ENCODE measurements around the gene CYB561D1.
"Not testable (repeated sequence)": the region's sequence is repeated elsewhere in the genome, so short reads cannot be mapped to it uniquely, and the experiment has no call there.

Gene CYB561D1, protein sequence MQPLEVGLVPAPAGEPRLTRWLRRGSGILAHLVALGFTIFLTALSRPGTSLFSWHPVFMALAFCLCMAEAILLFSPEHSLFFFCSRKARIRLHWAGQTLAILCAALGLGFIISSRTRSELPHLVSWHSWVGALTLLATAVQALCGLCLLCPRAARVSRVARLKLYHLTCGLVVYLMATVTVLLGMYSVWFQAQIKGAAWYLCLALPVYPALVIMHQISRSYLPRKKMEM

DNA sequence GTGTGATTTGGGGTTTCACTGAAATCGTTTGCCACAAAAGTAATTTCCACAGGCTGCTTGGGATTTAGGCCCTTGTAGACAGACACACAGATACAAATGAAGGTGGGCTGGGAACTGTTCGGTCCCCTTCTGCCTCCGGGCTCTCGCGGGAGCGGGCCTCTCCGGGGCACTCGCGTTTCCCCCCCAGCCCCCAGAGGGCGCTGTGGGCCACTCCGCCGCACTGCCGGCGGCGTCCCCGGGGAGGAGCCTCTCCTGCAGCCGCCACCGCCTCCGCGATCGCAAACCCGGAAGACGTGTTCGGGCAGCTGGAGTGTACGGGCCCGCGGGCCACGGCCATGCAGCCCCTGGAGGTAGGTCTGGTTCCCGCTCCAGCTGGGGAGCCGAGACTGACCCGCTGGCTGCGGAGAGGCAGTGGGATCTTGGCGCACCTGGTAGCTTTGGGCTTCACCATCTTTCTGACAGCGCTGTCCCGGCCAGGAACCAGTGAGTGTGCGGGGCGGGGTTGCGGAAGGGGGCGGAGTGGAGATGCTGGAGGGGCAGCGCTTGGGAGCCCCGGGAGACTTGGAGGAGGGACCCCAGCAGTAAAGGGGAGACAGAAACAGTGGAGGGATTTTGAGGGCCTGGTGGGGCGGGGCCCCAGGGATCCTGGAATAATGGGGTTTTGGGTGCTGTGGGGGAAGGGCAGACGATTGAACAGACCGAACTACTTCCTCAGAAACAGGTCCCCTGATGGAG lies at the start of gene CYB561D1:
Gene CYB561D1 (plus strand): TSS at position 290 of the 735 bp plus-strand sequence. CDS start 46 bp downstream, at position 336.
- H3K4me3 ChIP-seq (ENCODE audit: low read length), result peak within 1 kb of the TSS; percentile 96
- peak; percentile 94 for DNase-seq (ENCODE audit: low read depth)
- peaks cover 20% of the 10 kb centered on the region for H3K4me1 ChIP-seq (ENCODE audit: control insufficient read depth, insufficient read depth, low read length)
- H3K9me3 ChIP-seq (ENCODE audit: control insufficient read depth, low read length), result no peaks in the 10 kb centered on the region
- peaks cover 57% of the 10 kb centered on the region for H3K36me3 ChIP-seq (ENCODE audit: control insufficient read depth, insufficient read depth, low read length, severe bottlenecking)
- H3K27me3 ChIP-seq (replicated peaks; ENCODE audit: control insufficient read depth, insufficient read depth, low read length), result no peaks in the 10 kb centered on the region
- H3K9ac ChIP-seq (ENCODE audit: low read length), result peak within 1 kb of the TSS; percentile 86

DNA sequence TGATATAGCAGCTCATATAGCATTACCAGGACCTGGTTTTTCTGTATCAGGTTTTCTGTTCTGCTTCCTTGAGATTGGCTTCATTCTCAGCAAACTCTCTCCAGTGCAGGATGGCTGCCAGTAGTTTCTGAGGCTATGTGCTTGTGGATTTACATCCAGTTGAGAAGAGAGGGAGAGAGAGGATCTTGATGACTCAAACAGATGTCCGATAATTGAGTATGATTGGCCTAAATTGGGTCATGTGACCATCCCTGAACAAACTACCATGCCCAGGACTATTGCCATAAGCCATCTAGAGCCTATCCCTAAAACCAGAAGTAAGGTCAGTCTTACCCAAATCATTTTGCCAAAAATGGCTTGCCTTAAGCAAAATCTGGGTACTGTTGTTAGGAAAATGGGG lies 49.5 kb upstream of the CYB561D1 start:
- H3K4me1 ChIP-seq (ENCODE audit: control insufficient read depth, insufficient read depth, low read length), result peaks cover 51% of the 10 kb centered on the region
- peak overlapping the region; percentile 36 for H3K4me3 ChIP-seq (ENCODE audit: low read length)
- H3K27me3 ChIP-seq (replicated peaks; ENCODE audit: control insufficient read depth, insufficient read depth, low read length), result no peaks in the 10 kb centered on the region
- no peaks in the 10 kb centered on the region for H3K36me3 ChIP-seq (ENCODE audit: control insufficient read depth, insufficient read depth, low read length, severe bottlenecking)
- no peak for DNase-seq (ENCODE audit: low read depth)
- no peaks in the 10 kb centered on the region for H3K9me3 ChIP-seq (ENCODE audit: control insufficient read depth, low read length)
- H3K9ac ChIP-seq (ENCODE audit: low read length), result peak overlapping the region; percentile 8

- not testable (repeated sequence) for H3K36me3 ChIP-seq (ENCODE audit: control insufficient read depth, insufficient read depth, low read length, severe bottlenecking); H3K4me3 ChIP-seq (ENCODE audit: low read length); H3K27me3 ChIP-seq (replicated peaks; ENCODE audit: control insufficient read depth, insufficient read depth, low read length); H3K9me3 ChIP-seq (ENCODE audit: control insufficient read depth, low read length)
- peak; percentile 22 for DNase-seq (ENCODE audit: low read depth)
- peaks cover 35% of the 10 kb centered on the region for H3K4me1 ChIP-seq (ENCODE audit: control insufficient read depth, insufficient read depth, low read length)
- H3K9ac ChIP-seq (ENCODE audit: low read length), result peak overlapping the region; percentile 58
These were observed 47.8 kb upstream of the CYB561D1 start for GRCh38 chr1:109445949-109446695.

- no peaks in the 10 kb centered on the region for H3K27me3 ChIP-seq (replicated peaks; ENCODE audit: control insufficient read depth, insufficient read depth, low read length)
These were observed 46.4 kb upstream of the CYB561D1 start for GRCh38 chr1:109447524-109447923.

DNA sequence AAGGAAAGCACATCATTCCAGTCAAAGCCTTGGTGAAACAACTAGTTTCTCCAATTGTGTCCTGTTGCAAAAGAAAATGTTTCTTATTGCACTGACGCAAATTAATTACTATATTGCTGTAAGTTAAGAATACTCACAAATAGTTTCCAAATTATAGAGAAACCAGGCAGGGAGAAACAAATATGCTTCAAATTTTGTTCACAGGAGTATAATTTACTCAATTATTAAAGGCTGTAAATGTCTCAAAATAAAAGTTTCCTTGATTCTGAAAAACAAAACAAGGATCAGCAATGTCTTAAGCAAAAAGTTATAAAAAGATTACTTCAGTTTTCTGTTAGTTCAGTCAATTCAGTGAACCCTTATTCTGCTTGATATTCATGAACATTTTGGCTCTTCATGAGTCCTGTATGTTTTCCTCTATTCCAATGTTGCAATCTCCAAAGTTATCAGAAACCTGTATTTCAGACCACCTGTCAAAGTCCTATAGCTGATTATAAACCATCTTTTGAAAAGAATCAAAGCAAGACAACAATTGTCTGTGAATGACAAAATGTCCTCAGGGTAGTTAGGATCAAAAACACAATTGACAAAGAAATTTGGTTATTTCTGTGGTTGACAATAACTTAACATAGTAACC lies 39.3 kb upstream of the CYB561D1 start:
- Histone ChIP-seq H3K36me3 (ENCODE audit: control insufficient read depth, insufficient read depth, low read length, severe bottlenecking) (no peaks in the 10 kb centered on the region), H3K9ac (ENCODE audit: low read length) (no peak overlapping the region), H3K4me3 (ENCODE audit: low read length) (no peak overlapping the region), H3K27me3 (replicated peaks; ENCODE audit: control insufficient read depth, insufficient read depth, low read length) (no peaks in the 10 kb centered on the region), H3K9me3 (ENCODE audit: control insufficient read depth, low read length) (peaks cover 15% of the 10 kb centered on the region), H3K4me1 (ENCODE audit: control insufficient read depth, insufficient read depth, low read length) (no peaks in the 10 kb centered on the region)
- DNase-seq (ENCODE audit: low read depth), result no peak

More at GRCh38 chr1:109447524-109447923, 46.4 kb upstream of the CYB561D1 start:
- H3K9me3 ChIP-seq (ENCODE audit: control insufficient read depth, low read length), result no peaks in the 10 kb centered on the region
- H3K9ac ChIP-seq (ENCODE audit: low read length), result no peak overlapping the region
- H3K4me3 ChIP-seq (ENCODE audit: low read length), result no peak overlapping the region
- DNase-seq (ENCODE audit: low read depth), result no peak
- peaks cover 21% of the 10 kb centered on the region for H3K4me1 ChIP-seq (ENCODE audit: control insufficient read depth, insufficient read depth, low read length)
- H3K36me3 ChIP-seq (ENCODE audit: control insufficient read depth, insufficient read depth, low read length, severe bottlenecking), result no peaks in the 10 kb centered on the region

DNA sequence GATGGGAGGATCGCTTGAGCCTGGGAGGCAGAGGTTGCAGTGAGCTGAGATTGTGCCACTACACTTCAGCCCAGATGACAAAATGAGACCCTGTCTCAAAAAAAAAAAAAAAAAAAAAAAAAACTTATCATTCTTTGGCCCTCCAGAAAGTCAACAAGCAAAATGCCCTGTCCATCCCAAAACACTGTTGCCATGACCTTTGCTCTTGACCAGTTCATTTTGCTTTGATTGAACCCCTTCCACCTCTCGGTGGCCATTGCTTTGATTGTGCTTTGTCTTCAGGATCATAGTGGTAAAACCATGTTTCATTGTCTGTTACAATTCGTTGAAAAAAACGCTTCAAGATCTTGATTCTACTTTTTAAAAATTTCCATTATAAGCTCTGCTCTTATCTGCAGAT lies 36.1 kb upstream of the CYB561D1 start:
- Histone ChIP-seq H3K36me3 (ENCODE audit: control insufficient read depth, insufficient read depth, low read length, severe bottlenecking) (no peaks in the 10 kb centered on the region), H3K9me3 (ENCODE audit: control insufficient read depth, low read length) (peaks cover 15% of the 10 kb centered on the region), H3K4me1 (ENCODE audit: control insufficient read depth, insufficient read depth, low read length) (no peaks in the 10 kb centered on the region), H3K9ac (ENCODE audit: low read length) (no peak overlapping the region), H3K27me3 (replicated peaks; ENCODE audit: control insufficient read depth, insufficient read depth, low read length) (no peaks in the 10 kb centered on the region), H3K4me3 (ENCODE audit: low read length) (no peak overlapping the region)
- DNase-seq (ENCODE audit: low read depth), result no peak

GRCh38 chr1:109466125-109466451 lies 27.8 kb upstream of the CYB561D1 start:
- Histone ChIP-seq H3K9ac (ENCODE audit: low read length) (peak overlapping the region; percentile 98), H3K36me3 (ENCODE audit: control insufficient read depth, insufficient read depth, low read length, severe bottlenecking) (peaks cover 6% of the 10 kb centered on the region), H3K27me3 (replicated peaks; ENCODE audit: control insufficient read depth, insufficient read depth, low read length) (no peaks in the 10 kb centered on the region), H3K4me3 (ENCODE audit: low read length) (peak overlapping the region; percentile 93), H3K4me1 (ENCODE audit: control insufficient read depth, insufficient read depth, low read length) (peaks cover 12% of the 10 kb centered on the region), H3K9me3 (ENCODE audit: control insufficient read depth, low read length) (no peaks in the 10 kb centered on the region)
- no peak for DNase-seq (ENCODE audit: low read depth)

GRCh38 chr1:109466452-109467300 lies 27.2 kb upstream of the CYB561D1 start, which contains the start of gene SYPL2:
Gene SYPL2, plus strand, starts transcription at chr1:109466546. Its CDS starts 298 bp downstream, at chr1:109466844.
- H3K4me3 ChIP-seq (ENCODE audit: low read length), result peak within 1 kb of the TSS; percentile 93
- DNase-seq (ENCODE audit: low read depth), result peak; percentile 61
- peaks cover 12% of the 10 kb centered on the region for H3K4me1 ChIP-seq (ENCODE audit: control insufficient read depth, insufficient read depth, low read length)
- H3K27me3 ChIP-seq (replicated peaks; ENCODE audit: control insufficient read depth, insufficient read depth, low read length), result no peaks in the 10 kb centered on the region
- H3K9me3 ChIP-seq (ENCODE audit: control insufficient read depth, low read length), result no peaks in the 10 kb centered on the region
- peak within 1 kb of the TSS; percentile 98 for H3K9ac ChIP-seq (ENCODE audit: low read length)
- peaks cover 6% of the 10 kb centered on the region for H3K36me3 ChIP-seq (ENCODE audit: control insufficient read depth, insufficient read depth, low read length, severe bottlenecking)

DNA sequence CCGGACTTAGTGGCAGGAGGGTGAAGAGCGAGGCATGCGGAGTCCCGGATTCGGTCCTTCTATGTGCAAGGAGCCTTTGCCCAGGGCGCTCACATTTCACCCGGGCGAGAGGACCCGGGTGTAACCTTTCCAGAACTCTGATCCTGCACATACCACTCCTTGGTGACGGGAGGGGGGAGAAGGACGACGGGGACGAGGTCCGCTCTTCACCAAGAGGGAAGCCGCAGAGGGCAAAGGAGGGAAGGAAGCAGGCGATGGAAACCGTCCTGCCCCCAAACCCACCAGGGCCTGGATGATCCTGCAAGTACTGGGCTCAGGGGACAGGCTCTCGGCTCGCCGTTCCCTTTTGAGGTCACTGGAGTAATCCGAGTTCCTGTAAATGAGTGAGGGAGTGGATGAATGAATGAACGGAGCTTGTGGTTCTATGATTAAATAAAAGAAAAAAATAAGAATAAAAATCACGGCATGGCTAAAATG lies 26.6 kb upstream of the CYB561D1 start:
- DNase-seq (ENCODE audit: low read depth), result no peak
- H3K9me3 ChIP-seq (ENCODE audit: control insufficient read depth, low read length), result no peaks in the 10 kb centered on the region
- no peaks in the 10 kb centered on the region for H3K27me3 ChIP-seq (replicated peaks; ENCODE audit: control insufficient read depth, insufficient read depth, low read length)
- peak overlapping the region; percentile 82 for H3K9ac ChIP-seq (ENCODE audit: low read length)
- H3K4me3 ChIP-seq (ENCODE audit: low read length), result peak overlapping the region; percentile 93
- peaks cover 12% of the 10 kb centered on the region for H3K4me1 ChIP-seq (ENCODE audit: control insufficient read depth, insufficient read depth, low read length)
- peaks cover 6% of the 10 kb centered on the region for H3K36me3 ChIP-seq (ENCODE audit: control insufficient read depth, insufficient read depth, low read length, severe bottlenecking)

DNA sequence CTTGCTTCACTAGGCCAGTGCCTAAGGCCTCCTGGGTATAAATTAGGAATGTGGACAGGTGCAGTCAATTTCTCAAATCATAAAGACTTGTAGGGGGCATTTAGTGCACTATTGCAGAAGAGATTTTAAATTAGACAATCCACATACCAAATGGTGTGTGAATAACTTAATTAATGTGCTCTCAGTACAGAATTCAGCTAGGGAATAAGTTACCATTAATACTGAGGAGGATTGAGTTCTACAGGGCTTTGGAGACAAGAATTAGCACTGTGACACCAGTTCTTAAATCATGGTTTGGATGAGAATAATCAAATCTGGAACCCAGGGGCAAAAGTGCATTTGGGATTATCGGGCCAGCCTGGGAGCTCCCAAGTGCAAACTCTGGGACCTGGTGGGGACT lies 25.8 kb upstream of the CYB561D1 start:
- peak overlapping the region; percentile 93 for H3K4me3 ChIP-seq (ENCODE audit: low read length)
- peak overlapping the region; percentile 82 for H3K9ac ChIP-seq (ENCODE audit: low read length)
- H3K36me3 ChIP-seq (ENCODE audit: control insufficient read depth, insufficient read depth, low read length, severe bottlenecking), result peaks cover 6% of the 10 kb centered on the region
- H3K4me1 ChIP-seq (ENCODE audit: control insufficient read depth, insufficient read depth, low read length), result peaks cover 12% of the 10 kb centered on the region
- H3K27me3 ChIP-seq (replicated peaks; ENCODE audit: control insufficient read depth, insufficient read depth, low read length), result no peaks in the 10 kb centered on the region
- DNase-seq (ENCODE audit: low read depth), result no peak
- no peaks in the 10 kb centered on the region for H3K9me3 ChIP-seq (ENCODE audit: control insufficient read depth, low read length)

All from adipocyte (in vitro differentiated cells).